ENCODE measurements around the gene PGBD5.

PGBD5 gene

GRCh38 chr1:230398856-230399255, 27.3 kb downstream of the PGBD5 start:
- DNase-seq (ENCODE audit: low read depth in 3 of 3, low spot score in 1 of 3), result no peak

GRCh38 chr1:230396966-230397365, 29.2 kb downstream of the PGBD5 start:
- DNase-seq (ENCODE audit: low read depth in 3 of 3, low spot score in 1 of 3), result no peak

- DNase-seq (ENCODE audit: low read depth in 3 of 3, low spot score in 1 of 3), result no peak
Observed at GRCh38 chr1:230395932-230396331, 30.2 kb downstream of the PGBD5 start.

- DNase-seq (ENCODE audit: low read depth in 3 of 3, low spot score in 1 of 3), result no peak
Observed at GRCh38 chr1:230394741-230395140, 31.4 kb downstream of the PGBD5 start.

GRCh38 chr1:230394134-230394533, 32.0 kb downstream of the PGBD5 start:
- no peak for DNase-seq (ENCODE audit: low read depth in 3 of 3, low spot score in 1 of 3)

GRCh38 chr1:230393722-230394121, 32.4 kb downstream of the PGBD5 start:
- no peak for DNase-seq (ENCODE audit: low read depth in 3 of 3, low spot score in 1 of 3)

- DNase-seq (ENCODE audit: low read depth in 3 of 3, low spot score in 1 of 3), result no peak
Observed at GRCh38 chr1:230392920-230393521, 33.1 kb downstream of the PGBD5 start.

- DNase-seq (ENCODE audit: low read depth in 3 of 3, low spot score in 1 of 3), result no peak
Observed at GRCh38 chr1:230392536-230392909, 33.6 kb downstream of the PGBD5 start.

GRCh38 chr1:230391776-230392535, 34.2 kb downstream of the PGBD5 start:
- DNase-seq (ENCODE audit: low read depth in 3 of 3, low spot score in 1 of 3), result no peak

- DNase-seq (ENCODE audit: low read depth in 3 of 3, low spot score in 1 of 3), result no peak
Observed at GRCh38 chr1:230390371-230390770, 35.8 kb downstream of the PGBD5 start.

GRCh38 chr1:230387876-230388275, 38.3 kb downstream of the PGBD5 start:
- no peak for DNase-seq (ENCODE audit: low read depth in 3 of 3, low spot score in 1 of 3)

- no peak for DNase-seq (ENCODE audit: low read depth in 3 of 3, low spot score in 1 of 3)
Observed at GRCh38 chr1:230387296-230387695, 38.8 kb downstream of the PGBD5 start.

- no peak for DNase-seq (ENCODE audit: low read depth in 3 of 3, low spot score in 1 of 3)
Observed at GRCh38 chr1:230386637-230387262, 39.4 kb downstream of the PGBD5 start.

- no peak for DNase-seq (ENCODE audit: low read depth in 3 of 3, low spot score in 1 of 3)
Observed at GRCh38 chr1:230385930-230386329, 40.2 kb downstream of the PGBD5 start.

- no peak for DNase-seq (ENCODE audit: low read depth in 3 of 3, low spot score in 1 of 3)
Observed at GRCh38 chr1:230385158-230385450, 41.0 kb downstream of the PGBD5 start.

GRCh38 chr1:230384380-230385157, 41.6 kb downstream of the PGBD5 start:
- DNase-seq (ENCODE audit: low read depth in 3 of 3, low spot score in 1 of 3), result no peak

GRCh38 chr1:230383425-230383824, 42.7 kb downstream of the PGBD5 start:
- DNase-seq (ENCODE audit: low read depth in 3 of 3, low spot score in 1 of 3), result no peak

- no peak for DNase-seq (ENCODE audit: low read depth in 3 of 3, low spot score in 1 of 3)
Observed at GRCh38 chr1:230382001-230382491, 44.1 kb downstream of the PGBD5 start.

- no peak for DNase-seq (ENCODE audit: low read depth in 3 of 3, low spot score in 1 of 3)
Observed at GRCh38 chr1:230381585-230381984, 44.5 kb downstream of the PGBD5 start.

GRCh38 chr1:230381049-230381467, 45.1 kb downstream of the PGBD5 start:
- DNase-seq (ENCODE audit: low read depth in 3 of 3, low spot score in 1 of 3), result no peak

GRCh38 chr1:230379928-230380327, 46.2 kb downstream of the PGBD5 start:
- DNase-seq (ENCODE audit: low read depth in 3 of 3, low spot score in 1 of 3), result no peak

- no peak for DNase-seq (ENCODE audit: low read depth in 3 of 3, low spot score in 1 of 3)
Observed at GRCh38 chr1:230379462-230379861, 46.7 kb downstream of the PGBD5 start.

Measured in stimulated activated CD4-positive, alpha-beta T cell treated with anti-CD3 and anti-CD28 coated beads, TNF-alpha, amount 100 ng/mL, for 1 hour (primary cell).